Limb (tissue), 2 donors: Measurements from ENCODE around the gene ITSN1.
"Not testable (repeated sequence)": the region's sequence is repeated elsewhere in the genome, so short reads cannot be mapped to it uniquely, and the experiment has no call there.

Source experiments
- DNase-seq, 2 donors: peaks; one replicate each; pipeline ENCODE4 v3.0.0-alpha.2; 2016; ENCODE audit errors: extremely low spot score in 2 of 2

Gene ITSN1

DNA sequence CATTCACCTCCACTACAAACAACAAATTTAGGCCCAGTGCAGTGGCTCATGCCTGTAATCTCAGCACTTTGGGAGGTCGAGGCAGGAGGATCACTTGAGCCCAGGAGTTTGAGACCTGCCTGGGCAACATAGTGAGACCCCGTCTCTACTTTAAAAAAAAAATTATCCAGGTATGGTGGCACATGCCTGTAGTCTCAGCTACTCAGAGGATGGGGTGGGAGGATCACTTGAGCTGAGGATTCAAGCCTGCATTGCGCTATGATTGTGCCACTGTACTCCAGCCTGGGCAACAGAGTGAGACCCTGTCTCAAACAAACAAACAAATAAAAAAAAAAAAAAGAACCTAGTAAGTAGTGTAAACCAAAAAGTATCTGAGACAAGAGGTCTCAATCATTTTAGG, 86.8 kb downstream of the ITSN1 start:
- not testable (repeated sequence) for DNase-seq

DNA sequence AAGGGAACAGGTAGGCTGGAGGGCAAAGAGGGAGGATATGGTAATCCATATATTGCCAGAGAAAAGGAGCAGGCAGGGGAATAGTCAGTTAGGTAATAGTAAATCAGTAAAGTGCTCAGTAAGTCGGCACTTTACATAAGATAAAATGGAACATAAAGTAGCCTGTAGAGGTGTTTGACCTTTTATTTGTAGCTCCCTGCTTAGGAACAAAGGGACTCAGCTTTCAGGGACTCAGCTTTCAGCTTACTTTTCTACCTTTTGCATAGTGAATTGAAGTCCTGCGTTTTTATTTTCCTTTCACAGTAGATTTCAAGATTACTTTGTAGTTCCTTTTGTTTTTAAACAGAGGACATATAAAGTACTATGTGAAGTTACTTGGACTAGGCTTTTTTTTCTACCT, 87.3 kb downstream of the ITSN1 start:
- no peak for DNase-seq

DNA sequence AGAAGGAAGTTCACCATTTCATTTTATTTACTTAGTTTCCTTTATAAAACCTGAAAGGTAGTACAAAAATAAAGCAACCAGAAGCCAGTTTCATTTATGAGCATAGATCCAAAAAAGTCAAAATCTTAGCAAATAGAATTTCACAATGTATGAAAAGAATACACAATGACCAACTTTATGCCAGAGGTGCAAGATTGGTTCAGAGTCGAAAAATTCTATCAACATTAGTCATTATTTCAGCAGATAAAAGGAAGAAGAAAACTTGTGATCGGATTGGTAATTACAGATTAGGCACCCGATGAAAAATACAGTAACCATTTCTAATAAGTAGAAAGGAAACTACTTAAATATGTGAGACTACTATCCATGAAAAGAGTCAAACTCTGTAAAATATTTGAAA, 89.1 kb downstream of the ITSN1 start:
- no peak for DNase-seq

DNA sequence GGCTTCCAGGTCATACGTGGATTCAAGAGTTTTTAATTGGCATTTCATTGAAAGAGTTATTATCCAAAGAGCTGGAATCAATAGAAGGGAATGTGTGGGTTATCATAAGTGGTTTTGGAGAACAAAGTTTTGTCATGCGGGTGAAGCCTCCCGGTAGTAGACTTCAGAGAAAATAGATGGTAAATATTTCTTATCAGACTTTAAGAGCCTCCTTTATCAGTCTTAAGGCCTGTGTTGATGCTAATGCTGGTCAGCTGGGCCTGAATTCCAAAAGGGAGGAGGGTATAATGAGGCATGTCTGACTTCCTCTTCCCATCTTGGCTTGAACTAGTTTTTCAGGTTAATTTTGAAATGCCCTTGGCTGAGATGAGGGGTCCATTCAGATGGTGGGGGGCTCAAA, 89.7 kb downstream of the ITSN1 start:
- no peak for DNase-seq

DNA sequence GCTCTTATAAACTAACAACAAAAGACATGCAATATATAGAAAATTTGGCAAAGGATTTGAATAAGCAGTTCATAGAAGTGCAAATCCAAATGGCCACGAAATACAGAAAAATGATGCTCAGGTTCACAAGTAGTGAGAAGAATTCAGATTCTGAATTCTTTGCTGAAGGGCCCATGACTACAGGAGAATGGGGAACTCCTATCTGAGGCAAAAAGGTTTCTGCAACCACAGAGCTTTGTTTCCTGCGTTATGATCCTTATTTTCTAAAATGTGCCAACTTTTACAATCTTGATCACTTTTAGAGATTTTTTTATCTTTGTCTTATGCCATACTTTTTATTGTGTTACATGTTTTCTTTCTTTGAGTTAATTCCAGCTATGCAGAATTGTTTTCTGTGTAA, 91.3 kb downstream of the ITSN1 start:
- no peak for DNase-seq

DNA sequence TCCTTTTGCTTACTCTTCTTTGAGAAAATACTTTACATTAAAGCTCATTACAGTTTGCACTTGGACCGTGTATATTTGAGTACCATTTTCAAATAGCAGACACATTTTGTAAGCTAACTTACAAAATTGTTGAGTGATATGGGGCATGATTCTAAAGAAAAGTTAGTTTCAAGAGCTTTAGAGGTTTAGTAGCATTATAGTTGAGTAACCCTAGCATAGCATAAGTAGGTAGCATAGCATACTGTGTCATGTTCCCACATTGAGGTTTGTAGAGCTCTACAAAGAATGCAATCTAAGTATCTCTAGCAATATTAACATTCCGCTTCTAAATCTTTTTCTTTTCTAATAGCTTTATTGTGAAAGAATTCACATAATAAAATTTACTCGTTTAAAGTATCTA, 92.0 kb downstream of the ITSN1 start:
- no peak for DNase-seq

DNA sequence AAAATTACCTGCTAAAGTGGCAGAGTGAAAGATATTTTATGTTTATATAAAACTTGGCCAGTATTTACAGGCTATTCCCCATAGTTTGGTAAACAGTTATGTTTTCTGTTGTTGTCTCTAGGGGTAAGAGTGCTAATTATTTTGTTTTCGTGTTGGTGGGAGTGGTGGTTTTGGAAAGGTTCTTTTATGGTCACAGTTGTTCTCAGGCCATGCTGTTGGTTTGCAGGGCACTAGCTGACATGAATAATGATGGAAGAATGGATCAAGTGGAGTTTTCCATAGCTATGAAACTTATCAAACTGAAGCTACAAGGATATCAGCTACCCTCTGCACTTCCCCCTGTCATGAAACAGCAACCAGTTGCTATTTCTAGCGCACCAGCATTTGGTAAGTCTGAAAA, 92.5 kb downstream of the ITSN1 start:
- no peak for DNase-seq

DNA sequence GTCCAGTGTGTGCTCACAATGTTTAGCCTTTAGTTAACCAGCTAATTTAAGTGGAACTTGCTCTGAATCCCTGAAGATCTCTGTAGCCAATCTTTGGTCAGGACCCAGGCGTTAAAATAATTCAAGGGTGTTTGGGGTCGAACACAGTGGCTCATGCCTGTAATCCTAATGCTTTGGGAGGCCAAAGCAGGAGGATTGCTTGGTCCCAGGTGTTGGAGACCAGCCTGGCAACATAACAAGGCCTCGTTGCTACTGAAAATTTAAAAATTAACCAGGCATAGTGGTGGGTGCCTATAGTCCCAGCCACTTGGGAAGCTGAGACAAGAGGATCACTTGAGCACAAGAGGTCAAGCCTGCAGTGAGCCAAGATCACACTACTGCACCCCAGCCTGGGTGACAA, 94.3 kb downstream of the ITSN1 start:
- no peak for DNase-seq

DNA sequence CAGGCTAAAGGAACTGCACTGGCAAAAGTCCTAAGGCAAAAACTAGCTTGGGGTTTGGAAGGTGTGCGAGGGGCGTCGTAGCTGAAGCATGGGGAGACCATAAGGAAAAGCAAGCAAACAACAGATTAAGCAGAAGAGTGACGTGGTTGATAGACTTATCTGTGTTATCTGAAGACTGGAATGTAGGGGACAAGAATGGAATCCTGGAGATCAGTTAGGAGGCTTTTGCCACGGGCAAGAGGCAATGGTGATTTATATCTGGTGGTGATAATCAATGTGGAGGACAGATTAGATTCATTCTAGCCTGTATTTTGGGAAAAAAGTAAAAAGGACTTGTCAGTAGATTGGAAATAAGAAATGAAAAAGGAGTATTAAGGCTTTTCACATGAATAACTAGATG, 97.4 kb downstream of the ITSN1 start:
- no peak for DNase-seq

DNA sequence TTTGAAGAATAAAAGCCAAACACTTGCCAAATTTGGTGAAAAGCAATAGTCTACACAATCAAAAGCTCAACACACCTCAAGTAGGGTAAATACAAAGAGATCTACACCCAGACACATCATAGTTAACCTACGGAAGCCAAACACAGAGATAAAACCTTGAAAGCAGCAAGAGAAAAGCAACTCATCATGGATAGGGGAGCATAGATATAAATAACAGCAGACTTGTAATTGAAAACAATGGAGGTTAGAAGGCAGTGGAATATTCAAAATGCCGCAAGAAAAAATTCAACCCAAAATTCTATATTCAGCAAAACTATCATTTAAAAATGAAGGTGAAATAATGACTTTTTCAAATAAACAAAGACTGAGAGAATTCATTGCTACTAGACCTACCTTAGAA, 105.1 kb downstream of the ITSN1 start:
- DNase-seq: no peak

DNA sequence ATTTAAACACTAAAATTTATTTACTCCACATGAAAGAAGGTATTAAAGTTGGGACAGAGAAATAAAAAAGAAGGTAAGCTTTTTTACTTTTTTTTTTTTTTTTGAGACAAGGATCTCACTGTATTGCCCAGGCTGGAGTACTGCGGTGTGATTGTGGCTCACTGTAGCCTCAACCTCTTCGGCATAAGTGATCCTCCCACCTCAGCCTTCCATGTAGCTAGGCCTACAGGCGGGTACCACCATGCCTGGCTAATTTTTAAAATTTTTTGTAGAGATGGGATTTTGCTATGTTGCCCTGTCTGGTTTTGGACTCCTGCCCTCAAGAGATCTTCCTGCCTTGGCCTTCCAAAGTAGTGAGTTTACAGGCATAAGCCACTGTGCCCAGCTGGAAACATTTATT, 106.6 kb downstream of the ITSN1 start:
- DNase-seq: no peak

DNA sequence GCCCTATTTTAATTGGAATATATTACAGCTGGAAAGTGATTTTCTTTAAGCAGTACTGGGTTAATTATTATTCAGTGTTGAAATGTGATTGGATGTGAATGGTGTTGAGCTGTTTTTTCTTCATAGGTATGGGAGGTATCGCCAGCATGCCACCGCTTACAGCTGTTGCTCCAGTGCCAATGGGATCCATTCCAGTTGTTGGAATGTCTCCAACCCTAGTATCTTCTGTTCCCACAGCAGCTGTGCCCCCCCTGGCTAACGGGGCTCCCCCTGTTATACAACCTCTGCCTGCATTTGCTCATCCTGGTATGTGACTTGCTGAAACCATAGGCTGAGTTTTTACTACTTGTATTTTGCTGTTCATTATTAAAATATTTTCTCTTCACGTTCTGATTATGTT, 107.7 kb downstream of the ITSN1 start:
- no peak for DNase-seq

DNA sequence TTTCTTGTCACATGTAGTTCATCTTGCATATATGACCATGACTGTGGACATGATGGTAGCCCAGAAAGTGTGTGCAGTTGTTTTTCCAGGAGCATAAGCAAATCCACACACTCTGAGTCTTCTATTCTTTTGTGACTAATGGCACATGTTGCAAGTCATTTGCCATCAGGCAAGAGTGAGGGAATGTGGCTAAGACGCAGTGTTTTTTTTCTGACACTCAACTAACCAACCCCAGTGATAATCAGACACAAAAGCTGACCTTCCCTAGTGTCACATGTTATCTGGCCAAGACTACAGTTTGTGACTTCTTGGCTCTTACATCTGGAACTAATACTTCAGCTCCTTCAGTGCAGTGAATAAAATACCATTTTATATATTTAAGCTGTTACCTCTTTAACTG, 108.8 kb downstream of the ITSN1 start:
- no peak for DNase-seq

DNA sequence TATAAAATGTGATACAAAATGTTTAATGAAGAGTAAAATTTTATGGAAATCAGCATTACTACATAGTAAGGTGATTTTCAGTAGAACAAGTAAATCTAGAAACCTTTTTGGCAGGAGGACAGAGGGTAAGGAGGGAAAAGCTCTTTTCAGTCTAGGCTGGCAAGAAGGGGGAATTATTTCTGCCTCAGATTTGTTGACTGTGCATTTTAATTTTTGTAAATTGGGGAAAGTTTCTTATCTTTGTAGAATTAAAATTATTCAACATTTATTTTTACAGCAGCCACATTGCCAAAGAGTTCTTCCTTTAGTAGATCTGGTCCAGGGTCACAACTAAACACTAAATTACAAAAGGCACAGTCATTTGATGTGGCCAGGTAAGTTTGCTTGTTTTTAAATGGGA, 109.2 kb downstream of the ITSN1 start:
- no peak for DNase-seq

DNA sequence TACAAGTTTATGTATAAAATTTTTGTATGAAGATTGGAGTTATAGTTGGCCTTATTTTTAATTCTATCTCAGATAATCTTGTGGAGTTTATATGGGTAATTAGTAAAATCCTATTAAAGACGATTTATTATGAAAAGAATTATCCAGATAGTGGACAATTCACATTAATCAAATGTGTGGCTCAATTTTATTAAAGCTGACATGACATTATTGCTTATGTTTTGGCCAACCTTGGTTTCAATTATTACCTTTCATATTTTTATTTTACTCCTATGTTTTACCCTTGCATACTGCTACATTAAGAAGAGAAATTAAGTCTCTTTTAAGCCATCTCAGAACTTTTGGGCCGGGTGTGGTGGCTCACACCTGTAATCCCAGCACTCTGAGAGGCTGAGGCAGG, 110.0 kb downstream of the ITSN1 start:
- DNase-seq: no peak

DNA sequence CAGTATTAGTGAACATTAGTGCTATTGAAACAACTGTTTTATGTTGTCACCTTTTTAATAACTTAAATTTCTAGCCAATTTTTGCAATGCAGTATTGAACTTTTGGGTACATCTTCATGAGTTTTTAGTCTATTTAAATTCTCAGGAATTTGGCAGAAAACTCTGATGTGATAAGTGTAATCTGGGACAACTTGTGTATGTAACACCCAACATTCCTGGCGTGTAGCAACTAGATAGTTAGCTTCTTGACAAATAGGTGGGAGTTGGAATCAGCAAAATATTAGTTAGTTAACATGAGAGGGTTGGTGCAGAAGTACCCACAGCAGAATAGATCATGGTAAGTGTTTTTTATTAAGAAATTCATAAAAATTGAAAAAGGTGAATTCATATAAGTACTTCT, 111.6 kb downstream of the ITSN1 start:
- no peak for DNase-seq

DNA sequence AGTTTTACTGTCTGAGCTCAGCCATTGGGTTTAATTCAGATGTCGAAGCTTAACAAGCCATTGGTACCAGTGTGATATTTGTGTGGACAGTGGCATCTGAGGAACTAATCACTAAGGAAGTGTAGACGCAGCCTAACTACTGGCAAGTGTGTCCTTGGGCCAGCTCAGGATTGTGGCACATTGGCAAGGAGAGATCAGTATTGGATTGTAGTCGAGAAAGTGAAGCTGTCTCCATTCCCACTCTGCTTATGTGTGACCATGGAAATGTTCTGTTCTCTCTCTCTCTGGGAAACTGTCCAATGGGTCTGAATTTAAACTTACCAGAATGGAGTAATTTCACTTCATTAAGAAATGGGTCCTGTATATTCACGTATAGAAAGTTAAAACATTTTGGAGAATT, 112.2 kb downstream of the ITSN1 start:
- DNase-seq: no peak

DNA sequence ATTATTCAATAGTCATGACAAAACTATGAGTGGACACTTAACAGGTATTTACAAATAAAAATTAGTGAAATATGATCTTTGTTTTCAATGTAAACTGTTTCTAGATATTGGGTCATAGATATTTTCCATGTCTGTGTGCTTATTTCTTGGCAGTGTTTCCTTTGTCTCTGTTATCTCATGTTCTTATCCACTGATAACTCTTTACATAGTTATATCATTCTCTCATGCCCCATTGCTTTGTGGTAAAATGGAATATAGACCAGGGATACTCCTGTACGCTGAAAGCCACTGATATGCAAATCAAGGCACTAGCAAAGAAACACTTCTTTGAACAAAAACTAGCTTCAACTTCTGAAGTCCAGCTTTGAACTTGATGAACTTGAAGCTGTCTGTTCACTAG, 113.1 kb downstream of the ITSN1 start:
- no peak for DNase-seq

DNA sequence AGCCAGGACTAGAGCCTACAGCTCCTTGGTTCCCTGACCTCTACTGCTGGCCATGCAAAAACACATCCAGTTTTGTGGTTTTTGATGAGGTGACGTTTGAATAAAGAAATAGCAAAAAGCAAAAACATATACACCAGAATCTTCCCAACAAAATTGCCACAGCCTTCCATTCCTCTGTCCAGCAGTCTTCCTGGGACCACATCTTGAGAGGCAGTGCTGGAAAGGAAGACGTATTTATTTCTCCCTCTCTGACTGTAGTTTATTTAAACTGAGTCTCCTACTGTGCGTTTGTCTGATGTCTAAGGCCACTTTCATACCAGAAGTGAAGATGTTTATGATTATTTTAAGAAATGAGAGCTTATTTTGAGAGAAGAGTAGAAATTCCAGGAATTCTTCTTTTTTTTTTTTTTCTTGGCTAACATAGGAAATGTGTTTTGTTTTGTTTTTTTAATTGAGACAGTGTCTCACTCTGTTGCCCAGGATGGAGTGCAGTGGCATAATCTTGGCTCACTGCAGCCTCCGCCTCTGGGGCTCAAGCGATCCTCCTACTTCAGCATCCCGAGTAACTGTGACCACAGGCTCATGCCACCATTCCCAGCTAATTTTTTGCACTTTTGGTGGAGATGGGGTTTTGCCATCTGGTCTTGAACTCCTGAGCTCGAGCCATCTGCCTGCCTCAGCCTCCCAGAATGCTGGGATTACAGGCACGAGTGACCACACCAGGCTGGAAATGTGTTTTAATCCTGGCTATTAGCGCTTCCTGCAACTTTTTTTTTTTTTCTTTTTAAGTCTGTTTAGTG, 118.5 kb downstream of the ITSN1 start:
- DNase-seq: no peak

DNA sequence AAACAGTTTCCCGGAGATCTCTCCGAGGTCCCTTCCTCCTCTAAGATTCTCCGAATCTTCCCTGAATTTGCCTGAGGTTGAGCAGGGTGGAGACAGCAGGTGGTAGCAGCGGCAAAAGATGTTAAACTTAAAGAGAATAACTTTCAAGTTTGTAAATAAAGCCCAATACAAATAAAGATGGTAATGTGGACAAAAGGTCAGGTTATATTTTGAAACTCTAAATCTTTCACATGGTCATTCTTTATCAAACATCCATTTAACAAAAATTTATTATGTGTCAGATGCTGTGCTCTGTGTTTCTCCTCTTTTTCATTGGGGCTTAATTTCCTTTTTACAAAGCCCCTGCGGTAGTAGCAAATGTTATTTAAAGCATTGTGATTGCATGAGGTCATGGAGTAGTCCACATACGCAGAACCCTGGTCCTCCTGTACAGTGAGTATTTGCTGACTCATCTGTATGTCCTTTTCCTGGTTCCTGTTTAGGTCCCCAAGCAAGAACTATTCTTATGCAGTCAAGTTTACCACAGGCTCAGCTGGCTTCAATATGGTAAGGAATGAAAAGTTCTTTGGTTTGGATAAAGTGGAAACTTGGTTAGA, 119.2 kb downstream of the ITSN1 start:
- DNase-seq: peak in 1 of 2 donors; percentile 44

DNA sequence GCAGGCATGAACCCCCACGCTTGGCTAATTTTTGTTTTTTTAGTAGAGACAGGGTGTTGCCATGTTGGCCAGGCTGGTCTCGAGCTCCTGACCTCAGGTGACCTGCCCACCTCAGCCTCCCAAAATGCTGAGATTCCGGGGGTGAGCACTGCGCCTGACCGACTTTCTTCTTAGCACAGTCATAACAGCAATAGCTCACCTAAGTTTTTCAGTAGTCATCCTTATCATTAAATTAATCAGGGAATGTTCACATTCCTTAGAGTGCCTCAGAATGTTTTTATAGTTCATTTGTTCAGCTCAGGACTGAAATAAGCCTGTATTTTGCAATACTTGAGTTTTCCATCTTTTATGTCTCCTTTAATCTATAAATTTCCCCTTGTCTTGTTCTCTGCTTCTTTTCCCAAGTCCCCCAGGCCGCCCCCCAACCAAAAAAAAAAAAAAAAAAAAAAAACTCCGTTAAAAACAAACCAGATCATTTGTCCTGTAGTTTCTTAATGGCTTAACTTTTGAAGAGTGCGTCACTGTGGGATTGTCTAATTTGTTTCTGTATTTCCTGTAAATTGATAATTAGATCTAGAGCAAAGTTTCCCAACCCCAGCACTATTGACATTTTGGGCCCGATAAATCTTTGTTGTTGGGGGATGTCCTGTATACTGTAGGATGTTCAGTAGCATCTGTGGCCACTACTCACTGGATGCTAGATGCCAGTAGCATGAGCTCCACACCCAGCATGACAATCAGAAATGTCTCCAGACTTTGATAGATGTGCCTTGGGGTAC, 120.7 kb downstream of the ITSN1 start:
- no peak for DNase-seq

DNA sequence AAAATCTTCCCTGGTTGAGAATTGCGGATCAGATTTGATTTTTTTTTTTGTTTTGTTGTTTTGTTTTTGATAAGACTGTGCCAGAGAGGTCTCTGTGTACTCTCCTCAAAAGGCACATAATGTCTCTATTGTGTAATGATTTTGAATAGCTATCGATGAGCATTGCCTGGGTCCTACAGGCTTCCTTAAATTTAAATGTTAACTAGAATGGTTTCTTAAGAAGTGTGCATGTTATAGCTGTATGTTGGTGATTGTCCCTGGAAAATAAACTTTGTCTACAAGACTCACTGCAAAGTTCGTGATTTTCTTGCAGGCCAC, 121.2 kb downstream of the ITSN1 start:
- DNase-seq: no peak

DNA sequence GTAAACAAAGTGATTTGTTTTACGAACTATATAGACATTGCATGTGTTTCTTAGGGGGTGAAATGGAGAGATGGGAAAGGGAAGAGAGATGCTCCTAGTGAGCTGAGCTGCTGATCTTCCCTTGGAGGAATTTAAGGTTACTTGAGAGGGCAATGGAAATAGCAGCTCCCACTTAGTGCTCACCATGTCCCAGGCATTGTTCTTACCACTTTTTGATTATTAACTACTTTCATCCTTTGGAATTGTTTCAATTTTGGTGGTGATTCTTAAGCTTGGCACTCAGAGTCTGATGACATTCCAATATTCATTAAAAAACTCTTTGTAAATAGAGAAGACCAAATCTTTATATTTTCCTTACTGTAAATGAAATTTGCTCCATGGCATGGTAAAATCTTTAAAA, 124.9 kb downstream of the ITSN1 start:
- DNase-seq: no peak
